Posterior vena cava (tissue), 2 donors: ENCODE data around the gene XXYLT1. TPM values are rescaled to one million over a fixed set of nuclear protein-coding genes. Genes with fewer than 3 reads are reported as not detected.
A peak's percentile ranks its signal among the peaks of the same experiment; 100 is the strongest.
"Not testable (repeated sequence)": the region's sequence is repeated elsewhere in the genome, so short reads cannot be mapped to it uniquely, and the experiment has no call there.

Experiments
- DNase-seq: peaks from one replicate; pipeline ENCODE4 v3.0.0-alpha.2; 2020; ENCODE audit warnings: low spot score
- intact Hi-C, 2 donors: fragments of 100-400 bp; cut with DNase I; formaldehyde crosslinking; loops; one replicate each; pipeline versions ENCODE4 v1.14.1 to v1.14.2; 2022 to 2023
- total RNA-seq, 2 donors: library from RNA; stranded (reverse); fragmentation: NEBNext Ultra II Directional; extraction: Animal tissue kit (Norgen Biotek cat#: 25700); gene quantifications; one replicate each; pipeline ENCODE4 v1.2.1, GENCODE V29; 2021
- donor health status: DM: yes; HTN: yes; CAD: no.
- donor health status: DM: yes; HTN: yes; CAD: no.

XXYLT1 gene
- total RNA-seq, 2 donors from 2014 or later, result 11.3 to 15.7 TPM

GRCh38 chr3:195099951-195100785, 170.8 kb downstream of the XXYLT1 start:
- intact Hi-C loops, result no loop called here
- peak; percentile 63 for DNase-seq

- intact Hi-C loops, result no loop called here
Observed at GRCh38 chr3:195098741-195099525, 172.0 kb downstream of the XXYLT1 start.

GRCh38 chr3:195097331-195098255, 173.4 kb downstream of the XXYLT1 start:
- DNase-seq, result peak; percentile 57
- intact Hi-C loops, result no loop called here

More at GRCh38 chr3:195098741-195099525, 172.0 kb downstream of the XXYLT1 start:
- DNase-seq, result peak; percentile 45

- intact Hi-C loops, result no loop called here
- DNase-seq, result peak; percentile 28
Observed at GRCh38 chr3:195096484-195097330, 174.3 kb downstream of the XXYLT1 start.

GRCh38 chr3:195096053-195096452, 174.9 kb downstream of the XXYLT1 start:
- peak; percentile 53 for DNase-seq
- intact Hi-C loops, result no loop called here

- intact Hi-C loops, result no loop called here
- no peak for DNase-seq
Observed at GRCh38 chr3:195095704-195096036, 175.3 kb downstream of the XXYLT1 start.

GRCh38 chr3:195095035-195095703, 175.8 kb downstream of the XXYLT1 start:
- intact Hi-C loops, result no loop called here
- peak; percentile 67 for DNase-seq

GRCh38 chr3:195094191-195094921, 176.6 kb downstream of the XXYLT1 start:
- intact Hi-C loops, result no loop called here
- peak; percentile 75 for DNase-seq

GRCh38 chr3:195093731-195094130, 177.2 kb downstream of the XXYLT1 start:
- intact Hi-C loops, result no loop called here

GRCh38 chr3:195087840-195088601, 182.9 kb downstream of the XXYLT1 start:
- intact Hi-C loops, result not testable (repeated sequence)
- DNase-seq, result peak; percentile 64

More at GRCh38 chr3:195093731-195094130, 177.2 kb downstream of the XXYLT1 start:
- DNase-seq, result peak; percentile 35

- DNase-seq, result no peak
- intact Hi-C loops, result no loop called here
Observed at GRCh38 chr3:195087328-195087727, 183.6 kb downstream of the XXYLT1 start.

- DNase-seq, result peak; percentile 69
Observed at GRCh38 chr3:195086885-195087284, 184.1 kb downstream of the XXYLT1 start.

GRCh38 chr3:195086341-195086740, 184.6 kb downstream of the XXYLT1 start:
- DNase-seq, result no peak
- intact Hi-C loops, result no loop called here

More at GRCh38 chr3:195086885-195087284, 184.1 kb downstream of the XXYLT1 start:
- intact Hi-C loops, result no loop called here

GRCh38 chr3:195085356-195086130, 185.4 kb downstream of the XXYLT1 start:
- peak; percentile 60 for DNase-seq

GRCh38 chr3:195084746-195085145, 186.2 kb downstream of the XXYLT1 start:
- DNase-seq, result peak; percentile 54
- intact Hi-C loops, result no loop called here

More at GRCh38 chr3:195085356-195086130, 185.4 kb downstream of the XXYLT1 start:
- intact Hi-C loops, result no loop called here

- peak; percentile 71 for DNase-seq
- intact Hi-C loops, result no loop called here
Observed at GRCh38 chr3:195083659-195084058, 187.3 kb downstream of the XXYLT1 start.
